HG03280 (cell line): ENCODE measurements around the gene MEDAG.
A peak's percentile ranks its signal among the peaks of the same experiment; 100 is the strongest.

Source experiments
- ATAC-seq: cut with Tn5 transposase; IDR thresholded peaks from one replicate; pipeline ENCODE4 v1.9.1; 2021; ENCODE audit warnings: mild to moderate bottlenecking, moderate library complexity; ENCODE audit not compliant: unreplicated experiment

Gene MEDAG

DNA sequence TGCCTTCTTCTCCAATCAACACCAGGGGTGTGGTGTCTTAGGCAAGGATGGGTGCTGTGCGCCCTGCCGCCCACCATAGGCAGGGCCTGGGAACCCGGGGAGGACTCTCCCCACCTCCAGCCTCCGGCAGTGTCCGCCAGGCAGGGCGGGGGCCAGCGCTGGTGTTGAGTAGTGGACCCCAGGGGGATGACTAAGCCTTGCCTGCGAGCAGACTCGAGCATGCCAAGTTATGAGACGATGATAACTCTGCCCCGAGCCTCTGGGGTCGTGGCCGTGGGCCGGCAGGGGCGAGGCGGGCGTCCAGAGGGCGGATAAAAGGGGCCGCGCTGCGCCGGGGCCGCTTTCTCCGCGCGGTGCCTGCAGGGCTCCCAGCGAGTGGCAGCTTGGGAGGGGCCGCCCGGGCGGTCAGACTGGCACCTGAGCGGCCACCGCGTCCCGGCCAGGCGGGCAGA is at the start of gene MEDAG:
Gene MEDAG (plus strand): TSS at position 340 of the 452 bp plus-strand sequence. CDS start 245 bp downstream, outside the sequence.
- ATAC-seq, result no peak

GRCh38 chr13:30857018-30857417 is 49.1 kb upstream of the MEDAG start:
- ATAC-seq, result no peak

DNA sequence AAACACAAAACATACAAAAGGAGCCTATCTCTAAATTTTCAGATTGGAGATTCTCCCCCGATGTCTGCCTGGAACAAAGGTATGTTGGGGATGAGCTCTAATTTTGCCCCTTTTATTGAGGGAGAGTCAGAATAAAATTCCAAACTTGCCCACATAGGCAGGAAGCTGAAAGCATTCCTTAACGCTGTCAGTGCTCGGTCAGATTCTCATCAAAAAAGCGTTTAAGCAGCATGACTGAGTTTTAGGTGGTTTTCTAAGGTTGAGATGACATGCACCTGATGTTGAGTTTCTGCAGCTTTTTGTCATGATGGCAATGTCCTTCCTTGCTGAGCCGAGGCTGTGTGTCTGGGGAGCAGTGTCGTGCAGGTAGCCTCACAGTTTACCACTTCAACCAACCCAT is 48.4 kb upstream of the MEDAG start:
- ATAC-seq, result no peak

GRCh38 chr13:30859326-30859725 is 46.7 kb upstream of the MEDAG start:
- ATAC-seq, result no peak

DNA sequence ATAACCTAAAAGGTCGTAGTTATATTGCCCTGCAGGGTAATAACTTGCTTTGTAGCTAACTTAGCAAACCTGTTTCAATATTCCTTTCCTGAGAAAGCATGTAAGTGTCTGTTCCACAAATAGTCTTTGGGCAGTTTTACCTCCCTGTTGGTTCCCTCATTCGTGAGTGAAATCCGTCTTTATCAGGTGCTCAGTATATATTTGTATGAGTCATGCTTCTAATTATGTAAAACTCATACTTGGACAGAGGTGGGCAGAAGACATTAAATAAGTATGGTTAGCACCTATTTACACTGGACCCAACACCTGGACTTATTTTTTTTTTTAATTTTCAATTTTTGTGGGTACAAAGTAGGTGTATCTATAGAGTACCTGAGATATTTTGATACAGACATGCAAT is 44.9 kb upstream of the MEDAG start:
- no peak for ATAC-seq

DNA sequence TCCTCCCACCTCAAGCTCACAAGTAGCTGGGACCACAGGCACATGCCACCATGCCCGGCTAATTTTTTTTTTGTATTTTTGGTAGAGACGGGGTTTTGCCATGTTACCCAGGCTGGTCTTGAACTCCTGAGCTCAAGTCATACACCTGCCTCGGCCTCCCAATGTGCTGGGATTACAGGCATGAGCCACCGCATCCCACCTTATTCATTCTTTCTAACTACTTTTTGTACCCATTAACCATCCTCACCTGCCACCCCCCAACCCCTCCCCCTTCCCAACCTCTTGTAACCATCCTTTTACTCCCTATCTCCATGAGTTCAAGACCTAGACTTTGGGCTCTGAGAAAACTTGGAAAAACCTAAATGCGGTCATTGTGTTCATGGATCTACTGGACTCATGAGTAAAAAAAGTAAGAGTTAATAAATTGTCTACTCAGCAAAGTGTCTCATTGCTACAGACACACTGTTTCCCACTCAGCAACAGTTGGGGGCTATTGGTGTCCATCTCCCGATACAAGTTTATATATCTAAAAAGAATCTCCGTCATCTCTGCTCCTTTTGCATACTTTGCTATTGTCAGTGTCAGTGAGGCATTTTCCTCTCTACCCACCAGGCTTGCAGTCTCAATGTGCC is 44.1 kb upstream of the MEDAG start:
- ATAC-seq, result no peak

DNA sequence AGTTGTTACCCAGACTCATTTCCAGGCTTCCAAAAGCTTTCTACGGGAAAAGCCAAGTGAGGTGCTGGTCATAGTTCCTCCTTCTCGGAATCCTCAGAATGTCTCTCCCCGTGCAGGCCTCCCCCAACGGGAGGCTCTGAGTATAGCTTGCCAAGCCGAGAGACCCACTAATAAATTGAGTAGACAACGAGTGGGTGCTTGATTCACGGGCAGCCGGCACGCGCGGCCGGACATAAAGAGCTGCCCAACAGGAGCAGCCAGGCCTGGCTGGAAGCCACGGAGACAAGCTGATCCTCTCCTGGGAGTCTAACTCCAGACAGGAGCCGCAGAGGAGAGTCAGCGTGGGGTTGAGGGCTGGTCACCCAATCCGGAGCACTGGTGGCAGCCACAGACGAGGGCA is 43.4 kb upstream of the MEDAG start:
- no peak for ATAC-seq

GRCh38 chr13:30863231-30863630 is 42.8 kb upstream of the MEDAG start:
- ATAC-seq, result no peak

DNA sequence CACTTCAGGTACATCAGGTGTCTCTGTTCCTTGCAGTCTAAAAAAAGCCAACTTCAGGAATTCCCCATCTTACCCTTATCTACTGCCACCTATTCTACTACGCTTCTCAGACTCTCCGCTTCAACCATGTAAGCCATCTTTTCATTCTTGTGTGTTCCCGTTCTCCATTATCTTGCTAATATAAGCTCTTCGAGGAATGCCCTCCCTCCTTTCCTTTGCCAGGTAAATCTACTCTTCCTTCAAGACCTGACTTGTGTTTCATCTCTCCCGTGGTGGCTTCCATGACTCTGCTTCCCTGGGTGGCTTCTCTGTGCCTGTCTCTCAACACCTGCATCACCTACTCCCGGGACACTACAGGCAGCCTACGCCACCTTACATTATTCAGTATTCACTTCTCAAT is 42.3 kb upstream of the MEDAG start:
- no peak for ATAC-seq

DNA sequence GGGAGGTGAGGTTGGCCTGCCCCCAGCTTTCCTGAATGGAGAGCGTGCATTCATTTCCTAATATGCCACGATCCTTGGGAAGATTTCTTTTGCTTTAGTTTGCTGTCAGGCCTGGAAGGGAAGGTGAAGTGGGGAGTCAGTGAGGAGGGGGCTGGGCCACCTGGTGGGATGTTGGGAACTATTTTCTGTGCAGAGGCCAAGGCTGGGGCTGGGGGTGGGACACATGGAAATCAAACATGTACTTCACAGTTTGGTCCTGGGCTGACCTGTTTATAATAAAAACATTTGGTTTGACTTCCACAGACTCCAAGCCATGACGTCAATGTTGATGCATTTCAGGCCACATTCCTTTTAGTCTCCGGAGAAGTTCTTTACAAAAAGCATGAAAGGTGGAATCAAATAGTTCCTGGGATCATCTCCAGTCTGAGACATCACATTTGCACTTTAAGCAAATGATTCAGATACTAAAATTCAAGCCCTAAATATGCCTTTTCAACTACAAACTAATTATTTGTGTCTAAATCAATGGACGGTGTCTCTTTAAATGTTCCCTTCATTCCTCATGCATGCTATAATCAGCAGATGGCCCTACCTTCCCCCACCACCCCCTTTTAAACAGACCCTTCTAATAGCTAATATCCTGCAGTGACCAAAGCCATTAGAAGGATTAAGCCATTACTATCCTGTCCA is 41.5 kb upstream of the MEDAG start:
- no peak for ATAC-seq

DNA sequence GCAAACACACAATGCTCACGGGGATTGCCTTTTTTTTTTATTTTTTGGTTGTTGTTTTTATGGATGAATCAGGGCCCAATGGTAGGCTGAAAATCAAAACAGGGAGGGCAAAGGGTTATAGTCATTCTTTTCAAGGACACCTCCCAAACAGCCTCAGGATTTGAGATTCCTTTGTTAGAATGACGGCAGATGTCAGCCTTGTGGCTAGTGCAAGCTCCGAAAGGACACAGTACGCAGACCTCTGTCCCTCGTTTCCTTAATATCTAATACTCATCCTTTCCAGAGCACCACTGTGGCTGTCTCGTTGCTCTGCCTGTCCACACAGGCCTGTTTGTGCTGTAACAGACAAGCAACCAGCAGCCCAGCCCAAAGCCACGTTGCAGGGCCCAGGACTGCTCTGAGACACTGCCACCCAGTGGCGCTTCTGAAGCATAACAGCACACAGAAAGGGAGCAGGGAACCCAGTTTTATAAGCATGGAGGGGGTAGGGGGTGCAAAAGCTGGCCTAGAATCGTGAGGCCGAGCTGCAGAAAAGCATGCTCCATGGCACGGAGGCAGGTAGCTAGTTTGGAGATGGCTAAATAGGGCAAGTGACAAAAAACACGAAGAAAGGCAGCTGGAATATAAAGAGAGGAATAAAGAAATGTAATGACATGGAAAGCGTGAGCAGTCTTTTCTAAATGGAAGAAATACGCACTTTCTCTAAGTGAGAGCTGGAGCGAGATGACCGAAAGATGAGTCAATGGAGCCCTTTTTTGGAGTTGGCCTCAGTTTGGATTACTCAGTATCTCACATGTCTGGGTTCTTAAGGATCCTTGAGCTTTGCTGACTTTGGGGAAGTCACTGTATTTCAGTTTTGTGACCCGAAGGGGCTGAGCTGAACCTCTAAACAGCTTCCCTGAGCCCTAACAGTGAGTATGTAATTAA is 40.7 kb upstream of the MEDAG start:
- ATAC-seq, result peak; percentile 89

DNA sequence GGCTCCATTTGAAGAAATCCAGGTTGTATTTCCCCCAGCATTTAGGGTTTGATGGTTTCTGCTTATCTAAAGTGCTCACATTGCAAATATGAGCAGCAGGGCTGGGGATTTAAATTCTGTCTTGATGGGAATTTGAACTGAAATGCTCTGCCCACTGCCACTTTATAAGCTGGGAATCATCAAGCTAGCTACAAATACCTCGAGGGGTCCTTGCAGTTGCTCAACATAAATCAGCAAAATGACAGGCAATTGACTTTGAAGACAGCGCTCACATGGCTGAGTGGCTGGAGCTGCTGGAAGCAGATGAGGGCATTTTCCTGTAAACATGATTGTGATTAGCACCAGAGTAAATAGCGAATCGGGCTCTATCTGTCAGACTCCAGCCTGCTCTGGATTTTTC is 39.4 kb upstream of the MEDAG start:
- no peak for ATAC-seq

DNA sequence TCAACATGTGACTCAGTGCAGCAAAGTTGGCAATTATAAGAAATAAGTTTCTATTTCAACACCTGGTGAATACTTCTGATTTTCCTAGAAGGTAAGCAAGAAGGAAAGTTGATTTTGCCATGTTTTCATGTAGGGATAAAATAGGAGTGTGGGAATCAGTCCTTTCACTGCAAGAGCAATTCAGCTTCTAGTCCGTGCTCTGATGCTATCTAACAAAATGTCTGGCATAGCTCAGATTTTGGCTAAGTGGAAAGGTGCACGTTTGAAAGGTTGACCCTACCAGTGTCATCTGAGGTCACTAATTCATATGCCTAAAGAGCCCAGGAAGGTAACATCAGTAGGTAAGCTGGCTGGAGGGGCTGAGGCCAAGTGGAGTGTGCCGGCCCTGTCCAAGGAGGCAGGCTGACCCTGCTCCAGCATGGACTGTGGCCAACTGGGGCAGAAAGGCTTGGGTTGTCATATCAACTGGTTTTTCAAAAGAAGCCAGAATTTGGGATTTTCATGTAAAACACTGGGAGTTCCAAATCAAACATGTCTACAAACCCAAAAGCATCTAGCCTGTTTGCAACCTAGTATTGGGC is 38.9 kb upstream of the MEDAG start:
- ATAC-seq, result no peak

GRCh38 chr13:30868799-30869470 is 37.1 kb upstream of the MEDAG start:
- no peak for ATAC-seq

- ATAC-seq, result no peak
Measured at GRCh38 chr13:30869491-30869890, 36.6 kb upstream of the MEDAG start.

- peak; percentile 87 for ATAC-seq
Measured at GRCh38 chr13:30870049-30870884, 35.8 kb upstream of the MEDAG start.

DNA sequence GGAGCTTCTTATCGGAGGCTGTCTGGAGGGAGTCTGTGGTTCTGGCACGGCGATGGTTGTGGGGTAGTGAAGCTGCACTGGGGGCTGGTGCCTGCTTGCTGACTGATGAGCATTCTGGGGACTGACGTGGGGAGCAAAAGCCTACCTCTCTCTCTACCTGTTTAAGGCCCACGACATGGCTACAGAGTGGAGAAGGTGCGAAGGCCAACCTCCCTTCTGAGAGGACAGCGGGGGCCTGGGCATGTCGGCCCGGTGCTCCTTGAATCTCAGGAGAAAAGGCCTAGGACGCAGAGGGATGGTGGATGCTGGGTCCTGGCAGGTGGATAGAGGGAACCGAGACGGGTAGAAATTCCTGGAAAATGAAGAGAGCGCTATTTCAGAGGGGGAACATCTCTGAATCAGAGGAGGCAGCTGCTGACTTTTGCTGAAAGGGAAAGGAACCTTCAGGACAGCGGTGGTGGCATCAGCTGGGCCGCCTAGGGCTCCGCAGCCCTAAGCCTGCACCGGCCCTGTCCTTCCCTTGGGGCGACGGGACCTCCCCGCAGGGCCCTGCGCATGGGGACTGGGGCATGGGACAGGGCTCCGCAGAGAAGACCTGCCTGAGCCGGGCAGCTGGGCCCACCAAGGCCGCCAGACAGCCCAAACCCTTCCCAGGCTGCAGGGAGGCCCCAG is 35.0 kb upstream of the MEDAG start:
- ATAC-seq, result no peak

DNA sequence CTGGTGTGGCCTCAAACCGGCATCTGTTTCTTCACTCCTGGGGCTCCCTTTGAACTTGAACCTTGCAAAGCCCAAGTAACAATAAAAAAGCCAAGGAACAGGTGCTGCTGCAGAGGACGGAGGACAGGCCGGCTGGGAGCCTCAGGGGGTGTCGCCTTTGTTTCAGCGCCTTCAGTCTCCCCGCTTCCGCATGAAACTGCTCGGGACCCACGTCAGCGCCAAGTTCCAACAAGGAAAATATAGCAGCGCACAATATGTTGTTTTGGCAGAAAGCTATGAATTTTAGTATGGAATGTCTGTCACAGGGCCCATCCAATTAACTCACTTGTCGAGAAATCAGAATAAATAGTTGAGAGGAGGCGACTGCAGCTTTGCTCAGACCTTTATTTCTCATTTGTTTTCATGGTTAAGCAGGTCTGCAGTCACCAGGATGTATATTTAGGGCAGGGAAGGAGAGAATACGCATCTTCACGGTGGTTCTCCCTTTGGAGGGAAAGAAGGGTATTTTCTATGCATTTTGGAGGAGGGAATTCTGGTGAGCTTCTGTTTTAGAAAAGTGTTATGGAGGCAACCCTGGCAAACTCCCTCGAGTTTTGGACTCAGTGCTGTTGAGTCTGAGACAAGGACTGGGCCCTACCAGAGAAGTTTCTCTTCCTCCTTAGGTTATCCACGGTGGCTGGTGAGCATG is 34.3 kb upstream of the MEDAG start:
- ATAC-seq, result no peak

DNA sequence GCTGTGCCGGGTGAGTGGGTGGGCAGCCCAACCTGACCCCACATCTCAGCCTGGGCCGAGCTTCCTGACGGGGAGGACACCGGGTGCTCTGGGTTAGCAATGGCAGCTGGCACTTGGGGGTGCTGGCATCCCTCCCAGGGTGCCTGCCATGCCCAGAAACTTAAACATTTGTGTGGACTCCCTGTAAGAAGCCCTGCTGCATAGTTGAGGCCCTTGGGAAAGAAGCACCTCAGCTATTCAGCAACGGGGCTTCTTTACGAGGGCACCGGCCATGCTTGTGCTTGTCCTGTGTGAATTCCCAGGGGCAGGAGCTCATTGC is 33.8 kb upstream of the MEDAG start:
- no peak for ATAC-seq
